Measurements from ENCODE around the gene OLFML2B.

GRCh38 chr1:161986328-161986727 is 37.3 kb downstream of the OLFML2B start:
- TF ChIP-seq POLR2A (IDR thresholded peaks at IDR 0.05; ENCODE audit: low read depth, low read length), result no peak
- TF ChIP-seq RCOR1 (IDR thresholded peaks at IDR 0.05; ENCODE audit: insufficient replicate concordance, low read length), result no peak
- TF ChIP-seq ELK1 (IDR thresholded peaks at IDR 0.05; ENCODE audit: borderline replicate concordance, low read depth, low read length), result no peak
- no peak for TF ChIP-seq FOS (IDR thresholded peaks at IDR 0.05; ENCODE audit: low read depth, low read length)

Measured in IMR-90 (cell line).